NAMALWA (cell line): ENCODE data around the gene TRIM66.

Experiments
- DNase-seq: peaks from one replicate; pipeline ENCODE4 v3.0.0-alpha.2; 2015; ENCODE audit warnings: low spot score

The TRIM66 gene

GRCh38 chr11:8605971-8606563, 76.4 kb downstream of the TRIM66 start:
- no peak for DNase-seq

- peak; percentile 73 for DNase-seq
Measured at GRCh38 chr11:8604078-8604723, 78.3 kb downstream of the TRIM66 start.

GRCh38 chr11:8603696-8604077, 78.8 kb downstream of the TRIM66 start:
- DNase-seq = no peak

GRCh38 chr11:8601376-8602133, 80.9 kb downstream of the TRIM66 start:
- no peak for DNase-seq

- DNase-seq = no peak
Measured at GRCh38 chr11:8598506-8598905, 84.0 kb downstream of the TRIM66 start.

- peak; percentile 17 for DNase-seq
Measured at GRCh38 chr11:8597182-8597581, 85.3 kb downstream of the TRIM66 start.

- DNase-seq = no peak
Measured at GRCh38 chr11:8596504-8597046, 85.9 kb downstream of the TRIM66 start.

GRCh38 chr11:8593935-8594909, 88.2 kb downstream of the TRIM66 start, which contains the start of gene STK33:
Gene STK33, minus strand, starts transcription at chr11:8594228. Its CDS starts 119,323 bp downstream, at chr11:8474905.
- peak; percentile 53 for DNase-seq

GRCh38 chr11:8593455-8593854, 89.0 kb downstream of the TRIM66 start:
- DNase-seq = peak; percentile 18

- DNase-seq = no peak
Measured at GRCh38 chr11:8587915-8588314, 94.5 kb downstream of the TRIM66 start.

GRCh38 chr11:8586805-8587204, 95.7 kb downstream of the TRIM66 start:
- no peak for DNase-seq

- DNase-seq = no peak
Measured at GRCh38 chr11:8586184-8586583, 96.3 kb downstream of the TRIM66 start.

- no peak for DNase-seq
Measured at GRCh38 chr11:8584511-8584910, 98.0 kb downstream of the TRIM66 start.

- no peak for DNase-seq
Measured at GRCh38 chr11:8584082-8584481, 98.4 kb downstream of the TRIM66 start.

- no peak for DNase-seq
Measured at GRCh38 chr11:8581300-8581699, 101.2 kb downstream of the TRIM66 start.

- DNase-seq = no peak
Measured at GRCh38 chr11:8577791-8578581, 104.5 kb downstream of the TRIM66 start.

- no peak for DNase-seq
Measured at GRCh38 chr11:8574798-8575197, 107.7 kb downstream of the TRIM66 start.

- DNase-seq = no peak
Measured at GRCh38 chr11:8573777-8574176, 108.7 kb downstream of the TRIM66 start.

GRCh38 chr11:8567602-8568198, 114.8 kb downstream of the TRIM66 start:
- no peak for DNase-seq

- DNase-seq = peak; percentile 71
Measured at GRCh38 chr11:8566613-8567210, 115.8 kb downstream of the TRIM66 start.
